WTC11 (cell line): Measurements from ENCODE around the gene ALG5. TPM values are rescaled to one million over a fixed set of nuclear protein-coding genes. Genes with fewer than 3 reads are reported as not detected.
A peak's percentile ranks its signal among the peaks of the same experiment; 100 is the strongest.

Experiments
- ATAC-seq: fragments of 200-7000 bp; cut with Tn5 transposase; 2 replicates; pipeline ENCODE4 v1.10.0; 2021; ENCODE audit warnings: mild to moderate bottlenecking, moderate library complexity
- CTCF ChIA-PET: fragments of 300-600 bp; sonication (Branson Sonifier 250); formaldehyde crosslinking; loops from one replicate; lab custom pipeline; 2021; ENCODE audit warnings: antibody characterized with exemption; lab: Charles Lee
- POLR2A ChIA-PET: fragments of 350-600 bp; sonication (Branson Sonifier 250); formaldehyde crosslinking; loops from one replicate; lab custom pipeline; 2021; ENCODE audit warnings: antibody characterized with exemption; lab: Charles Lee
- DNase-seq: peaks from one replicate; pipeline ENCODE4 v3.0.0; 2021; ENCODE audit warnings: low spot score
- H3K27ac Mint-ChIP-seq: 2 replicates; pipeline ENCODE4 v1.8.0; 2021; ENCODE audit warnings: mixed read lengths
- H3K27me3 Mint-ChIP-seq: 2 replicates; pipeline ENCODE4 v1.8.0; 2021; ENCODE audit warnings: low read depth, mild to moderate bottlenecking, moderate library complexity, mixed read lengths
- H3K36me3 Mint-ChIP-seq: 2 replicates; pipeline ENCODE4 v1.8.0; 2021; ENCODE audit warnings: mixed read lengths
- H3K4me1 Mint-ChIP-seq: 2 replicates; pipeline ENCODE4 v1.8.0; 2022; ENCODE audit warnings: mixed read lengths
- H3K4me3 Mint-ChIP-seq: 2 replicates; pipeline ENCODE4 v1.8.0; 2021; ENCODE audit warnings: mild to moderate bottlenecking, moderate library complexity, mixed read lengths
- H3K9me3 Mint-ChIP-seq: 2 replicates; pipeline ENCODE4 v1.8.0; 2021; ENCODE audit warnings: mixed read lengths
- ESRRA ChIP-seq: sonication (generic); formaldehyde crosslinking; IDR thresholded peaks from 2 replicates; pipeline ENCODE4 v1.8.1; 2022; ENCODE audit warnings: mild to moderate bottlenecking, missing genetic modification reagents, borderline replicate concordance
- FOXK1 ChIP-seq: sonication (generic); formaldehyde crosslinking; IDR thresholded peaks from 2 replicates; pipeline ENCODE4 v1.8.0; 2022; ENCODE audit warnings: mild to moderate bottlenecking, moderate library complexity, missing genetic modification reagents
- FOXP1 ChIP-seq: sonication (generic); formaldehyde crosslinking; IDR thresholded peaks from 2 replicates; pipeline ENCODE4 v1.8.0; 2022; ENCODE audit warnings: missing genetic modification reagents, mild to moderate bottlenecking, moderate library complexity, borderline replicate concordance
- GRHL2 ChIP-seq: fragments of 250-450 bp; sonication (Bioruptor Pico); IDR thresholded peaks from 2 replicates; pipeline ENCODE4 v1.8.0; 2022; ENCODE audit warnings: mild to moderate bottlenecking, moderate library complexity; ENCODE audit not compliant: insufficient replicate concordance, severe bottlenecking
- IRF2 ChIP-seq: sonication (generic); formaldehyde crosslinking; IDR thresholded peaks from 2 replicates; pipeline ENCODE4 v1.8.0; 2022; ENCODE audit warnings: low read depth, missing genetic modification reagents, borderline replicate concordance
- JUN ChIP-seq: sonication (generic); formaldehyde crosslinking; IDR thresholded peaks from 2 replicates; pipeline ENCODE4 v1.8.0; 2023; ENCODE audit warnings: mild to moderate bottlenecking, missing genetic modification reagents
- NFE2L1 ChIP-seq: sonication (generic); formaldehyde crosslinking; IDR thresholded peaks from 2 replicates; pipeline ENCODE4 v1.8.1; 2023; ENCODE audit warnings: missing genetic modification reagents
- NFYB ChIP-seq: sonication (generic); formaldehyde crosslinking; conservative IDR thresholded peaks from 2 replicates; pipeline ENCODE4 v1.8.0; 2022; ENCODE audit warnings: low read depth, missing genetic modification reagents
- NR2C2 ChIP-seq: sonication (generic); formaldehyde crosslinking; IDR thresholded peaks from 2 replicates; pipeline ENCODE4 v1.8.0; 2022; ENCODE audit warnings: mild to moderate bottlenecking, missing genetic modification reagents
- NR3C1 ChIP-seq: sonication (generic); formaldehyde crosslinking; conservative IDR thresholded peaks from 2 replicates; pipeline ENCODE4 v1.8.1; 2023; ENCODE audit warnings: low read depth, mild to moderate bottlenecking, missing genetic modification reagents
- total RNA-seq: library from RNA; stranded (reverse); gene quantifications from 3 replicates; pipeline ENCODE4 v1.2.3, GENCODE V29; 2021
- TF ChIP-seq, protein P1 (sequence below): sonication (generic); formaldehyde crosslinking; IDR thresholded peaks from 2 replicates; pipeline ENCODE4 v1.8.1; 2022; ENCODE audit warnings: mild to moderate bottlenecking, missing genetic modification reagents, moderate library complexity, borderline replicate concordance
- TF ChIP-seq, protein P2 (sequence below): fragments of 200-600 bp; IDR thresholded peaks from 2 replicates; pipeline ENCODE4 v1.8.0; 2022; ENCODE audit warnings: antibody characterized with exemption
- TF ChIP-seq, protein P3 (sequence below): sonication (generic); formaldehyde crosslinking; IDR thresholded peaks from 2 replicates; pipeline ENCODE4 v1.8.0; 2023; ENCODE audit warnings: missing genetic modification reagents
- TF ChIP-seq, protein P4 (sequence below): fragments of 250-450 bp; sonication (Bioruptor Pico); IDR thresholded peaks from 2 replicates; pipeline ENCODE4 v1.9.0; 2021; ENCODE audit warnings: mild to moderate bottlenecking, borderline replicate concordance
- TF ChIP-seq, protein P5 (sequence below): sonication (generic); formaldehyde crosslinking; IDR thresholded peaks from 2 replicates; pipeline ENCODE4 v1.8.1; 2022; ENCODE audit warnings: missing genetic modification reagents, borderline replicate concordance
- TF ChIP-seq, protein P6 (sequence below): fragments of 250-450 bp; sonication (Bioruptor Pico); IDR thresholded peaks from 2 replicates; pipeline ENCODE4 v1.8.0; 2021; ENCODE audit warnings: mild to moderate bottlenecking
- TF ChIP-seq, protein P7 (sequence below): sonication (generic); formaldehyde crosslinking; IDR thresholded peaks from 2 replicates; pipeline ENCODE4 v1.8.1; 2022; ENCODE audit warnings: low read depth, mild to moderate bottlenecking, moderate library complexity, missing genetic modification reagents, borderline replicate concordance
- TF ChIP-seq, protein P8 (sequence below): sonication (generic); formaldehyde crosslinking; IDR thresholded peaks from 2 replicates; pipeline ENCODE4 v1.8.0; 2022; ENCODE audit warnings: mild to moderate bottlenecking, missing genetic modification reagents
- TF ChIP-seq, protein P9 (sequence below): sonication (generic); formaldehyde crosslinking; IDR thresholded peaks from 2 replicates; pipeline ENCODE4 v1.8.0; 2022; ENCODE audit warnings: mild to moderate bottlenecking, missing genetic modification reagents

Gene ALG5
- total RNA-seq, 1 experiment from 2014 or later = 18.4 TPM

DNA sequence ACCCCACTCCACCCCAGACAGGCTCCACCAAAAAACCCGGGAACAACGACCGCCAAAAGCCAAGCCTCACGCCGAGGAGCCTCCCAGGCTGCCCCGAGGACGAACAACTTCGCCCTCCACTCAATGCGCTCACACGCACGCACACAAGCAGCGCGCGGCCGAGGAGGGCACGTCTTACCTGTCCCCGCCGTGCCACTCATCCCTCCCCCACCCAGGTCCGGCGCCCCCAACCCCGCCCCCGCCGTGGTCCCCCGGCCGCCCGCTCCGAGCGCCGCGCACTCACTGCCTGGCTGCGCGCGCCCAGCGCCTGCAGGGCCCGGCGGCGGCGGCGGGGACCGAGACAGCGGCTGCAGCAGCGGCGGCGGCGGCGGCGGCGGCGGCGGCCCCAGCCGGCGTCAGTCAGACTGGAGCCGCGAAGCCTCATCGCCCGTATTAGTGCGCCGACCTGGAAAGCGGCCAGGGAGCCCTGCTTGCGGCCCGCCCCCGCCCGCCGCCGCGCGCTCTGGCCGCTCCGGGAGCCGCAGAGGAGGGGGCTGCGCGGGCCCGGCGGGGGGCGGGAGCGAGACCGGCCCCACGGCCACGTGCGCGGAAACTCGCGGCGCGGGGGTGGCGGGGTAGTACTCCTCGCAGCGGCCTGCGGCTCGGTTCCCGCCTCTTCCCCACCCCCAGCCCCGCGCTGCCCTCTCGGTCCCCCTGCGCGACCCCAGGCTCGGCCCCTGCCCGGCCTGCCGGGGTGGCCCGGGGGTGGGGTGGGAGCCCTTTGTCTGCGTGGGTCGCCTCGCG, 79.1 kb downstream of the ALG5 start, which contains the start of gene SMAD9:
SMAD9 (minus strand) TSS at position 406 of the 783 bp plus-strand sequence. CDS start 40,549 bp downstream, outside the sequence.
- no peak within 1 kb of the TSS for H3K27ac Mint-ChIP-seq
- CTCF ChIA-PET = interaction anchor here (0.6 to 1.9 kb wide), 2 partner anchors 15 to 71 kb away, joined by 6 to 7 read pairs; no protein-coding TSS in a partner anchor
- H3K9me3 Mint-ChIP-seq = no peaks in the 10 kb centered on the region
- POLR2A ChIA-PET = no interaction called here
- peaks cover 11% of the 10 kb centered on the region for H3K4me1 Mint-ChIP-seq
- peak; percentile 62 for DNase-seq
- TF ChIP-seq, protein P1, sequence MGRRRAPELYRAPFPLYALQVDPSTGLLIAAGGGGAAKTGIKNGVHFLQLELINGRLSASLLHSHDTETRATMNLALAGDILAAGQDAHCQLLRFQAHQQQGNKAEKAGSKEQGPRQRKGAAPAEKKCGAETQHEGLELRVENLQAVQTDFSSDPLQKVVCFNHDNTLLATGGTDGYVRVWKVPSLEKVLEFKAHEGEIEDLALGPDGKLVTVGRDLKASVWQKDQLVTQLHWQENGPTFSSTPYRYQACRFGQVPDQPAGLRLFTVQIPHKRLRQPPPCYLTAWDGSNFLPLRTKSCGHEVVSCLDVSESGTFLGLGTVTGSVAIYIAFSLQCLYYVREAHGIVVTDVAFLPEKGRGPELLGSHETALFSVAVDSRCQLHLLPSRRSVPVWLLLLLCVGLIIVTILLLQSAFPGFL (CRISPR knock-in tag) = no peak
- TF ChIP-seq, protein P2, sequence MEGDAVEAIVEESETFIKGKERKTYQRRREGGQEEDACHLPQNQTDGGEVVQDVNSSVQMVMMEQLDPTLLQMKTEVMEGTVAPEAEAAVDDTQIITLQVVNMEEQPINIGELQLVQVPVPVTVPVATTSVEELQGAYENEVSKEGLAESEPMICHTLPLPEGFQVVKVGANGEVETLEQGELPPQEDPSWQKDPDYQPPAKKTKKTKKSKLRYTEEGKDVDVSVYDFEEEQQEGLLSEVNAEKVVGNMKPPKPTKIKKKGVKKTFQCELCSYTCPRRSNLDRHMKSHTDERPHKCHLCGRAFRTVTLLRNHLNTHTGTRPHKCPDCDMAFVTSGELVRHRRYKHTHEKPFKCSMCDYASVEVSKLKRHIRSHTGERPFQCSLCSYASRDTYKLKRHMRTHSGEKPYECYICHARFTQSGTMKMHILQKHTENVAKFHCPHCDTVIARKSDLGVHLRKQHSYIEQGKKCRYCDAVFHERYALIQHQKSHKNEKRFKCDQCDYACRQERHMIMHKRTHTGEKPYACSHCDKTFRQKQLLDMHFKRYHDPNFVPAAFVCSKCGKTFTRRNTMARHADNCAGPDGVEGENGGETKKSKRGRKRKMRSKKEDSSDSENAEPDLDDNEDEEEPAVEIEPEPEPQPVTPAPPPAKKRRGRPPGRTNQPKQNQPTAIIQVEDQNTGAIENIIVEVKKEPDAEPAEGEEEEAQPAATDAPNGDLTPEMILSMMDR = no peak
- TF ChIP-seq NFE2L1 (no peak), GRHL2 (CRISPR knock-in tag) (no peak), IRF2 (CRISPR knock-in tag) (no peak), NFYB (no peak), JUN (CRISPR knock-in tag) (no peak), ESRRA (CRISPR knock-in tag) (no peak), NR3C1 (no peak), NR2C2 (no peak), FOXK1 (CRISPR knock-in tag) (no peak), FOXP1 (no peak)
- TF ChIP-seq, protein P3, sequence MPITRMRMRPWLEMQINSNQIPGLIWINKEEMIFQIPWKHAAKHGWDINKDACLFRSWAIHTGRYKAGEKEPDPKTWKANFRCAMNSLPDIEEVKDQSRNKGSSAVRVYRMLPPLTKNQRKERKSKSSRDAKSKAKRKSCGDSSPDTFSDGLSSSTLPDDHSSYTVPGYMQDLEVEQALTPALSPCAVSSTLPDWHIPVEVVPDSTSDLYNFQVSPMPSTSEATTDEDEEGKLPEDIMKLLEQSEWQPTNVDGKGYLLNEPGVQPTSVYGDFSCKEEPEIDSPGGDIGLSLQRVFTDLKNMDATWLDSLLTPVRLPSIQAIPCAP (CRISPR knock-in tag) = no peak
- TF ChIP-seq, protein P4, sequence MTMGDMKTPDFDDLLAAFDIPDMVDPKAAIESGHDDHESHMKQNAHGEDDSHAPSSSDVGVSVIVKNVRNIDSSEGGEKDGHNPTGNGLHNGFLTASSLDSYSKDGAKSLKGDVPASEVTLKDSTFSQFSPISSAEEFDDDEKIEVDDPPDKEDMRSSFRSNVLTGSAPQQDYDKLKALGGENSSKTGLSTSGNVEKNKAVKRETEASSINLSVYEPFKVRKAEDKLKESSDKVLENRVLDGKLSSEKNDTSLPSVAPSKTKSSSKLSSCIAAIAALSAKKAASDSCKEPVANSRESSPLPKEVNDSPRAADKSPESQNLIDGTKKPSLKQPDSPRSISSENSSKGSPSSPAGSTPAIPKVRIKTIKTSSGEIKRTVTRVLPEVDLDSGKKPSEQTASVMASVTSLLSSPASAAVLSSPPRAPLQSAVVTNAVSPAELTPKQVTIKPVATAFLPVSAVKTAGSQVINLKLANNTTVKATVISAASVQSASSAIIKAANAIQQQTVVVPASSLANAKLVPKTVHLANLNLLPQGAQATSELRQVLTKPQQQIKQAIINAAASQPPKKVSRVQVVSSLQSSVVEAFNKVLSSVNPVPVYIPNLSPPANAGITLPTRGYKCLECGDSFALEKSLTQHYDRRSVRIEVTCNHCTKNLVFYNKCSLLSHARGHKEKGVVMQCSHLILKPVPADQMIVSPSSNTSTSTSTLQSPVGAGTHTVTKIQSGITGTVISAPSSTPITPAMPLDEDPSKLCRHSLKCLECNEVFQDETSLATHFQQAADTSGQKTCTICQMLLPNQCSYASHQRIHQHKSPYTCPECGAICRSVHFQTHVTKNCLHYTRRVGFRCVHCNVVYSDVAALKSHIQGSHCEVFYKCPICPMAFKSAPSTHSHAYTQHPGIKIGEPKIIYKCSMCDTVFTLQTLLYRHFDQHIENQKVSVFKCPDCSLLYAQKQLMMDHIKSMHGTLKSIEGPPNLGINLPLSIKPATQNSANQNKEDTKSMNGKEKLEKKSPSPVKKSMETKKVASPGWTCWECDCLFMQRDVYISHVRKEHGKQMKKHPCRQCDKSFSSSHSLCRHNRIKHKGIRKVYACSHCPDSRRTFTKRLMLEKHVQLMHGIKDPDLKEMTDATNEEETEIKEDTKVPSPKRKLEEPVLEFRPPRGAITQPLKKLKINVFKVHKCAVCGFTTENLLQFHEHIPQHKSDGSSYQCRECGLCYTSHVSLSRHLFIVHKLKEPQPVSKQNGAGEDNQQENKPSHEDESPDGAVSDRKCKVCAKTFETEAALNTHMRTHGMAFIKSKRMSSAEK (CRISPR knock-in tag) = no peak
- TF ChIP-seq, protein P5, sequence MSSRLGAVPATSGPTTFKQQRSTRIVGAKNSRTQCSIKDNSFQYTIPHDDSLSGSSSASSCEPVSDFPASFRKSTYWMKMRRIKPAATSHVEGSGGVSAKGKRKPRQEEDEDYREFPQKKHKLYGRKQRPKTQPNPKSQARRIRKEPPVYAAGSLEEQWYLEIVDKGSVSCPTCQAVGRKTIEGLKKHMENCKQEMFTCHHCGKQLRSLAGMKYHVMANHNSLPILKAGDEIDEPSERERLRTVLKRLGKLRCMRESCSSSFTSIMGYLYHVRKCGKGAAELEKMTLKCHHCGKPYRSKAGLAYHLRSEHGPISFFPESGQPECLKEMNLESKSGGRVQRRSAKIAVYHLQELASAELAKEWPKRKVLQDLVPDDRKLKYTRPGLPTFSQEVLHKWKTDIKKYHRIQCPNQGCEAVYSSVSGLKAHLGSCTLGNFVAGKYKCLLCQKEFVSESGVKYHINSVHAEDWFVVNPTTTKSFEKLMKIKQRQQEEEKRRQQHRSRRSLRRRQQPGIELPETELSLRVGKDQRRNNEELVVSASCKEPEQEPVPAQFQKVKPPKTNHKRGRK (CRISPR knock-in tag) = no peak
- TF ChIP-seq, protein P6, sequence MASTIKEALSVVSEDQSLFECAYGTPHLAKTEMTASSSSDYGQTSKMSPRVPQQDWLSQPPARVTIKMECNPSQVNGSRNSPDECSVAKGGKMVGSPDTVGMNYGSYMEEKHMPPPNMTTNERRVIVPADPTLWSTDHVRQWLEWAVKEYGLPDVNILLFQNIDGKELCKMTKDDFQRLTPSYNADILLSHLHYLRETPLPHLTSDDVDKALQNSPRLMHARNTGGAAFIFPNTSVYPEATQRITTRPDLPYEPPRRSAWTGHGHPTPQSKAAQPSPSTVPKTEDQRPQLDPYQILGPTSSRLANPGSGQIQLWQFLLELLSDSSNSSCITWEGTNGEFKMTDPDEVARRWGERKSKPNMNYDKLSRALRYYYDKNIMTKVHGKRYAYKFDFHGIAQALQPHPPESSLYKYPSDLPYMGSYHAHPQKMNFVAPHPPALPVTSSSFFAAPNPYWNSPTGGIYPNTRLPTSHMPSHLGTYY (CRISPR knock-in tag) = no peak
- TF ChIP-seq, protein P7, sequence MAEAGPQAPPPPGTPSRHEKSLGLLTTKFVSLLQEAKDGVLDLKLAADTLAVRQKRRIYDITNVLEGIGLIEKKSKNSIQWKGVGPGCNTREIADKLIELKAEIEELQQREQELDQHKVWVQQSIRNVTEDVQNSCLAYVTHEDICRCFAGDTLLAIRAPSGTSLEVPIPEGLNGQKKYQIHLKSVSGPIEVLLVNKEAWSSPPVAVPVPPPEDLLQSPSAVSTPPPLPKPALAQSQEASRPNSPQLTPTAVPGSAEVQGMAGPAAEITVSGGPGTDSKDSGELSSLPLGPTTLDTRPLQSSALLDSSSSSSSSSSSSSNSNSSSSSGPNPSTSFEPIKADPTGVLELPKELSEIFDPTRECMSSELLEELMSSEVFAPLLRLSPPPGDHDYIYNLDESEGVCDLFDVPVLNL = no peak
- TF ChIP-seq, protein P8, sequence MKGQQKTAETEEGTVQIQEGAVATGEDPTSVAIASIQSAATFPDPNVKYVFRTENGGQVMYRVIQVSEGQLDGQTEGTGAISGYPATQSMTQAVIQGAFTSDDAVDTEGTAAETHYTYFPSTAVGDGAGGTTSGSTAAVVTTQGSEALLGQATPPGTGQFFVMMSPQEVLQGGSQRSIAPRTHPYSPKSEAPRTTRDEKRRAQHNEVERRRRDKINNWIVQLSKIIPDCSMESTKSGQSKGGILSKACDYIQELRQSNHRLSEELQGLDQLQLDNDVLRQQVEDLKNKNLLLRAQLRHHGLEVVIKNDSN (CRISPR knock-in tag) = no peak
- TF ChIP-seq, protein P9, sequence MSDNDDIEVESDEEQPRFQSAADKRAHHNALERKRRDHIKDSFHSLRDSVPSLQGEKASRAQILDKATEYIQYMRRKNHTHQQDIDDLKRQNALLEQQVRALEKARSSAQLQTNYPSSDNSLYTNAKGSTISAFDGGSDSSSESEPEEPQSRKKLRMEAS (CRISPR knock-in tag) = no peak
- H3K36me3 Mint-ChIP-seq = no peaks in the 10 kb centered on the region
- peaks cover 54% of the 10 kb centered on the region for H3K27me3 Mint-ChIP-seq
- H3K4me3 Mint-ChIP-seq = peak within 1 kb of the TSS; percentile 89
- ATAC-seq = peak; percentile 78
